Measurements from ENCODE around the gene GAN.

- TF ChIP-seq CTCF (IDR thresholded peaks at IDR 0.05; ENCODE audit: low read depth, low read length) (peak; percentile 79), EZH2phosphoT487 (IDR thresholded peaks at IDR 0.05; ENCODE audit: low read depth) (no peak)
Observed at GRCh38 chr16:81366316-81366932, 51.7 kb downstream of the GAN start.

Data from OCI-LY3 (cell line).